Stimulated activated CD4-positive, alpha-beta T cell treated with anti-CD3 and anti-CD28 coated beads, TNF-alpha, amount 100 ng/mL, for 4 hours (primary cell): Measurements from ENCODE around the gene TCAP.

Experiments
- DNase-seq, 3 experiments: peaks; one replicate each; pipeline ENCODE4 v3.0.0-alpha.2; 2020; ENCODE audit warnings: low read depth in 3 of 3

The TCAP gene

DNA sequence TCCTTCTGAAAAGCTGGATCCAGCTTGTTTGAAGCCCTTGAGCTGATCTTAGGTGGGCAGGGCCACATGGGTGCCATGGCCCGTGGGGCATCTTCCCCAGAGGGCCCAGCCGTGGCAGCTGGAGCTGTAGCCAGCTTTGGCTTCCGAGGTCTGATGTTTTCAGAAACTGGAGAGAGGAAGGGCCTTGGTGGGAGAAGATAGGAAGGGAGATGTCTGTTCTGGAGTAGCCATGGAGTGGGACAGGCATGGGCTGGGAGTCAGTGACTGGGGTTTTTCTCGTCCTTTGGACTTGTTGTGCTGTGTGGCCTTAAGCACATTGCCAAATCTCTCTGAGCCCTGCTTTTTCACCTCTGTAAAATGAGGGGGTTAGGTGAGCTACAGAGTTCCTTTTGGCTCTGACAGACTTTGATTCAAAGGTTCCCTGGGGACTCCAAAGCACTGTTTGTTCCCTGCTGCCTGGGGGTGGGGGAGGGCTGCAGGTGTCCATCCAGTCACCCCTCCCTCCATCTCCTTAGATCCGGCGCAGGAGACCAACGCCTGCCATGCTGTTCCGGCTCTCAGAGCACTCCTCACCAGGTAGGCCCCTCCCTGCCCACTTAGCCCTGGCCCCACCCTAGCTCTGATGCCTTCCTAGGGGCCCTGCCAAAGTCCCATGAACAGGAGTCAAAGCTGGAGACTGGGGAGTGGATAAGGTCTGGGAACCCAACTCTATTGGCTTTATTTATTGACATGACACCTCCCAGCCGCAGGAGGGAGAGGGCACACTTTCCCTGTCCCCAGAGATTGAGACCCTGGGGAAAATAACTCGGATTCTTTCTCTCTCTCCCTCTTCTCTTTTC is 36.3 kb upstream of the TCAP start:
- DNase-seq: no peak

DNA sequence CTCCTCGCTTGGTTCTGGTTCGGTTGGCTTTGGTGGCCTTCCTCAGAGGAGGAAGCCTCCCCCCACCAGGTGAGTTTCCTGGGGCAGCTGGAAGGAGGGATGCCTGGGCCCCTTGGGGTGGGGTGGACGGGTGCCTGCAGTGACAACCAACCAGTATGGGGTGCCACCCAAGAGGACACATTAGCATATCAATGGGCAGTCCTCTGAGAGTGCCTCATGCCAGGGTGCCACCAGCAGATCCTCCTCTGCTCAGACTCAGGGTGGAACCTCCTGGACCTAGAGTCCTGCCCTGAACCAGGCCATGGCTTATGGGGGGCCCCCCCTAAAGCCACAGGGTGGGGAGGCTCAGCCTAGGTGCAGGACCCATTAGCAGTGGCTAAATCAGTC is 35.7 kb upstream of the TCAP start:
- no peak for DNase-seq

DNA sequence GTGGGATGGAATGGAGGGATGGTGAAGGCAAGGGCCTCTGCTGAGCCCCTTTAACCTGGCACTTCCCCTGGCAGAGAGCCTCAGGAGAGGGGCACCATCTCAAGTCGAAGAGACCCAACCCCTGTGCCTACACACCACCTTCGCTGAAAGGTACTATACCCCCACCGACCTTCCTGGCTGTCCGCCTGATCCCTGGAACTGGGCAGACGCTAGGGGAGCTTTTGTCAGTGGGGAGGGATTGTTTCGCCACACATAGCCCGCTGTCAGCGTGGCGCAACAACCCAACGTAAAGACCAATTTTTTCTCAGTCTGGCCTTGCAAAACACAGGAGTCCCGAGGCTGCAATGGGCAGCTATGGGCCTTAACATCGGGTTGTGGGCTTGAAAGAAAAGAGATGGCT is 35.3 kb upstream of the TCAP start:
- DNase-seq: no peak

DNA sequence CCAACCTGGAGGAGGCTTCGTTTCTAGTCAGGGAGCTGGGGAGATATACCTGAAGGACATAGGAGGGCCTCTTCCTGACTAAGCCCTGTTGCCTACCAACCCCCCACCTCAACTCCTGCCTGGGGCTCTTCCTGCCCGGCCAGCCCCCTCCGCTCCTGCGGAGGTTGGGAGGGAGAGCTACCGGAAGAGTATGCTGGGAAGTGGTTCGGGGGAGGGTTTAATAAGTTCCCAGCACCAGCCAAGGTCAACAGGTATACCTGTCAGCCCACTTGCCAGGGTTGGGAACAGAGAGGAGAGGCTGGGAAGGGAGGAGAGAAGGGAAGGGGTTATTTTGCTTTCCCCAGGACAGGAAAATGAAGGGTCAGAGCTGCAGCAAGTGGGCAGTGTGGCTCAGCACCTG is 33.7 kb upstream of the TCAP start:
- DNase-seq: no peak

DNA sequence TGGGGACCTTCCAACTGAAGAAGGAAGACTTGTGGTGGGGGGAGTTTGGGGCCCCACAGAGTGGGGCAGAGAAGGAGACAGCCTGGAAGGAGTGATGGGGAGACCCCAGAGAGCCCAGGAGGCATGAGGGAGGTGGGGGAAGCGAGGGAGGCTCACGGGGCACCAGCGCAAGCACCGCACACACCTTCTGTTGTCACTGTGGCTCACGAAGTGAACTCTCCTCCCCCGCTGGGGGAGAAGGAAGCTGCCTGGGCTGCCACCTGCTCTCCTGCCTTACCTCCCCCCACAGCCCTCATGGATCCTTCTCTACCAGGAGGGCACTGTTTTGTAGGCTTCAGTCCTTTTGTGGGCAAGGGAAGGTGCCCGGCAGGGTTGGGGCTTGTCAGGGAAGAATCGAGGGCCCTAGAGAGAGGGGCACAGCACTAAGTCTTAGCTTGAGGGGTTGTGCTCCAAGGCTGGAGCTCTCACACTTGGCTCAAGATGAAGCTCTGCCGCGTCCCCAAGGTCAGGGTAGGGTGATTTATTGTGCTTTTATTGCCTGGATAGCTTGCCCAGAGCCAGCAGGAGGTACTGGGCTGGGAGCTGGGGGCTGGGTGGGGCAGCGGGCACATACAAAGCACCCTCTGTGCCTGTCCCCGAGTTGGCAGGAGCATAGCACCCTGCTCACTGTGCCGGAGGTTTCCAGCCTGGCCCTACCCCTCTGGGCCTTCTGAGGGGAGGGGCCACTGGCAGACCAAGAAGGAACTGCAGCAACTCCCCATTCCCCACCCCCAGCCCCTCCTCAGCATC is 32.8 kb upstream of the TCAP start:
- no peak for DNase-seq

DNA sequence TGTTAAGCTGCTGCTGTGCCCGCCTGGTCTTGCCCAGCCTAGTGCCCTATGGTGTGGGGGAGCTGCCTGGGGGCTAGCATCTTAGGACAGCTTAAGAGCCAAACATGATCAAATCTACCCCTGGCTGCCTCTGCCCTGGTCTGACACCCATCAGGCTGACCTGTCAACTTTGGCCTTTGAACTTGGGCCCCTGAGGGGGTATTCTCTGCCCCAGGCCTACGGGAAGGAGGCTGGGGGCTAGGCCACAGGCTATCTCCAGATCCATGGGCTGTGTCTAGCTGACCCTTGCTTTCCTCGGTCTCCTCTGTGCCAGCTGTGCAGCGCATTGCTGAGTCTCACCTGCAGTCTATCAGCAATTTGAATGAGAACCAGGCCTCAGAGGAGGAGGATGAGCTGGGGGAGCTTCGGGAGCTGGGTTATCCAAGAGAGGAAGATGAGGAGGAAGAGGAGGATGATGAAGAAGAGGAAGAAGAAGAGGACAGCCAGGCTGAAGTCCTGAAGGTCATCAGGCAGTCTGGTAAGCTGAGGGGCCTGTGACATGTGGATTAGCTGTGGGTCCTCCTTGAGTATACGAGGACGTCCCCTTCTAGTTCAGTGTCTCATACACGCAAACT is 31.5 kb upstream of the TCAP start:
- no peak for DNase-seq

DNA sequence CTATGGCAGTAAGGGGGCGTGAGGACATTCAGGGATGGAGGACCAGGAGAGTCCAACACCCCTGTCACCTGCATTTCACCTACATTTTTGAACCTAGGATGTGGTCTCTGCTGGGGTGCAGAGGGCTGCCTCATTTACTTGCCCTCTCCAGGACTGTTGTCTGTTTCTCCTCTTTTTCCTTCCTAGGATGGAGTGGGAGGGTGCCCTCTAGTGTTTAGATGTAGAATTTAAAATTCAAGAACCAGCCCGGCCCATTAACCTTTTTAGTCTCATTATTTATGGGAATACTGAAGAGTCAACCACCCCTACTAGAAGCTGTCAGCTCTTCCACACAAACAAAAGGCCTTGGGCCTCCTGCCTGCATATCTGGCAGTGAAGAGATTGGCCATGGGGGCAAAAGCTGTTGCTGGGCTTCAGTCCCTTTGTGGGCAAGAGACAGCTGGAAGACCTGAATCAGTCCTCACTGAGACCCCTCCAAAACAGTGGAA is 30.7 kb upstream of the TCAP start:
- no peak for DNase-seq

DNA sequence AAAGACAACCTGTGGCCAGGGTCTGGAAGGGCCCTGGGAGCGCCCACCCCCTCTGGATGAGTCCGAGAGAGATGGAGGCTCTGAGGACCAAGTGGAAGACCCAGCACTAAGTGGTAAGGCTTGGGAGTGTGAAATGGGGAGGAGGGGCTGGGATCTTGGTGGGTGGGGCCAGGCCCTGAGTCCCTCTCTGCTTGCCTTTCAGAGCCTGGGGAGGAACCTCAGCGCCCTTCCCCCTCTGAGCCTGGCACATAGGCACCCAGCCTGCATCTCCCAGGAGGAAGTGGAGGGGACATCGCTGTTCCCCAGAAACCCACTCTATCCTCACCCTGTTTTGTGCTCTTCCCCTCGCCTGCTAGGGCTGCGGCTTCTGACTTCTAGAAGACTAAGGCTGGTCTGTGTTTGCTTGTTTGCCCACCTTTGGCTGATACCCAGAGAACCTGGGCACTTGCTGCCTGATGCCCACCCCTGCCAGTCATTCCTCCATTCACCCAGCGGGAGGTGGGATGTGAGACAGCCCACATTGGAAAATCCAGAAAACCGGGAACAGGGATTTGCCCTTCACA is 29.5 kb upstream of the TCAP start:
- DNase-seq: no peak

DNA sequence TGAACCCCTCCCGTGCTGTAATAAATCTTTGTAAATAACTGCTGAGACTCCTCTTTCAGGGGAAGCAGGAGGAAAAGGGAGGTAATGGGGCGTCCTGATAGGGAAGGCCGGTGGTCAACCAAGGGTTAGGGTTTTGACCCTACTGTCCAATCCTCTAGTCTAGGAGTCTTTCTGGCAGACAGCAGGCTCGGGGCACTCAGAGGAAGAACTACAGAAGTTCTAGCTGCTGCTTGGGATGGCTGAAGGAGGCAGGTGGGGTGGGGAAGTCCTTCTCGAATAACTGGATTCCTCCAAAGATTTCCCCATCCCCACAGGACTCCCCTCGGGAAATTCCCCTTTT is 28.6 kb upstream of the TCAP start:
- DNase-seq: peak in 1 of 3 experiments; percentile 16

DNA sequence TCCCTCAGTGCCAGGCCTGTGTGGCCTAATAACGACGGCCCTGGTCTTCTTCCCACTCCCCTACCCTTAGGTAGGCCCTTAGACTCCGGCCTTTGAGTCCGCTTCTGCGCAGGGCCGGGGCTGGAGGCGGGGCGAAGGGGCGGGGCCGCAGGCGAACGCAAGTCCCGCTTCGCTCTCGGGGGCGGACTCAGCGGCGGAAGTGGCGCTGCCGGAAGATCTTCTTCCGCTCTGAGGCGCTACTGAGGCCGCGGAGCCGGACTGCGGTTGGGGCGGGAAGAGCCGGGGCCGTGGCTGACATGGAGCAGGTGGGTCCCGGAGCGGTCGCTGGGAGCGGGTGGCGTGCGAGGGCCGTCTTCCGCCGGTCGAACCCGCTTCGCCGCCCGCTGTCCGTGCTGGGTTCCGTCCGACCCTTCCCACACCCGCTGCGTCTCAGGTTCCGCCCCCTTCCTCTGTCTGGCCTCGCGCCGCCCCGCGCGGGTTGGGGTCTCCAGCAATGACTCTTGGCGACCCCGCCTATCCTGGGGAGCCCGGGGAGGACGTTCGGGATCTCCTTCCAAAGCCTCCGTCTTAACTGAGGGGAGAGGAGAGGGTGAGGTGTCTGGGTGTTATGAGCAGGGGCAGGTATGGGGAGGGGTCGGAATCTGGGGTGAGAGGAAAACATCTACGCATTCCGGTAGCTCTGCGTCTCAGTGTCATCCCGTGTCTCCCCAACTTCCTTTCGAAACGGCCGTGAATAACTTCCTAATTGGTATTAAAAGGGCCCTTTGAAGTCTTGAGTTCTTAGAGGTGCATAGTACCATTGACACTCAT is 28.0 kb upstream of the TCAP start, which contains the start of gene STARD3:
STARD3 (plus strand) TSS at position 218 of the 810 bp plus-strand sequence. CDS start 16,388 bp downstream, outside the sequence.
- peak; percentile 81 to 88 (median 82) for DNase-seq

DNA sequence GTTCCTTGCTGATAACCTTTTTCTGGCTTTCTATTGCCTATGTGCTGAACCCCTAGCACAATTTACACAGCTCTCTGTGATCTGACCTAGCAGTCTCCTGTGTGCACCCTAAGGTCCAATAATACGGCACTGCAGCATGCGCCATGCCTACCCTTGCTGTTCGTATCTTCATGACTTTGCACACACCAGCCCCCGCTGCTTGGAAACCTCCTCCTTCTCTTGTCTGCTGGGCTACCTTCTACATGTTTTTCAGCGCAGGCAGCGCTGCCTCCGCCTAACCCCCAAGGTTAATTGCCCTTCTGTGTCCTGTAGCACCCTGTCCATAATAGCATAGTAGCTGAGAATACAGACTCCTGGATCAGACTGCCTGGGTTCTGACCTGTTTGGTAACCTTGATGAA is 26.8 kb upstream of the TCAP start:
- DNase-seq: no peak

DNA sequence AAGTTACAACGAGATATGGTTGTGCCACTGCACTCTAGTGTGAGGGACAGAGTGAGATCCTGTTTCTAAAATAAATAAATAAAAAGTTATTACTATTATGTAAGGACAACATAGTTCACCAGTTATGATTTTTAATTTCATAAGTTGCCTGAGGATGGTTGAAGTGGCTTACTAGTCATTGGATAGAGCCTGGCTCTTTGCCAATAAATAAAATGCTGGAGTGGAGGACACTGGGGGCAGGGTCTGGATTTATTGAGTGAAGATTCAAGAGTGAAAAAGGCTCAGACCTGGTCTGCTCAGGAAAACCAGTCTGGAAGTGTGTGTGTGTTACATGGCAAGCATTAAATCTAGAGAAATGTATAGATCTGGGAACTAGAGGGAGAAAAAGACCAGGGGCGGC is 26.1 kb upstream of the TCAP start:
- DNase-seq: no peak

DNA sequence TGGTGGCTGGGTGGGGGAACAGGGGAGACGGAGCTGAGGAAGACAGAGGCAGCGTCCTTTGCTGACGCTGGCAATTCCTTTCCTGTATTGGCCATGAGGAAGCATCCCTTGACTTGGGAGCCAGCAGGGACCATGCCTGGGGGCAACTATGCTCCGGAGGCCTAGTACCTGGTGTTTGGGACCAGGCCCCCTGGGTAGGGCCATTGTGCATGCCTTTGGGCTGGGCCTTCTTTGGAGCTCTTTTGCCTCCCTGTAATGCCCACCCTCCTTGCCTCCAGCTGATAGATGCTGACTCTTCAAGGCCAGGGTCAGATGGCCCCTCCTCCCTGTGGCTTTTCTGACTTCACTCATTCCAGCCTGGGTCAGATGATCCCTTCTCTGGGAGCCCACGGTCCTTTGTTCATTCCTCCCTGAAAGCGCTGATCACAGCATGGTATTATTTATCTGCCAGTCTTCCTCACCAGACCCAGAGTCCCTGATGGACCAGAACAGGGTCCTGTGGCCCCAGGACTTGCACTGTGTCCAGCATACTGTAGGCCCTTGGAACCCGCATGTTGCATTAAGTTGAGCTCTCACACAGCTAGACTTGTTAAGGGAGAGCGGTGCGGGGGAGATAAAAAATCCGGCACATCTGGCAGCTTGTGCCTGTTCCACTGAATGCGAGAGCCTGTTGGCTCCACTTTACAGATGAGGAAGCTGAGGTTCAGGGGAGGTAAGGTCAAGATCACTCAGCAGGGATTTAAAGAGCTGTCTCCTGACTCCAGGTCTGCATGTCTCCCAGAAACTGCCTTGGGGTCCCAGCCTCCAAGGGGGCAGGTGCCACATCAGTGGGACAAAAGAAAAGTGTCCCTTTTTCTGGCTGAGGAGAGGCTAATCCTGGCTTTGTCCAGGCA is 25.3 kb upstream of the TCAP start:
- DNase-seq: no peak

DNA sequence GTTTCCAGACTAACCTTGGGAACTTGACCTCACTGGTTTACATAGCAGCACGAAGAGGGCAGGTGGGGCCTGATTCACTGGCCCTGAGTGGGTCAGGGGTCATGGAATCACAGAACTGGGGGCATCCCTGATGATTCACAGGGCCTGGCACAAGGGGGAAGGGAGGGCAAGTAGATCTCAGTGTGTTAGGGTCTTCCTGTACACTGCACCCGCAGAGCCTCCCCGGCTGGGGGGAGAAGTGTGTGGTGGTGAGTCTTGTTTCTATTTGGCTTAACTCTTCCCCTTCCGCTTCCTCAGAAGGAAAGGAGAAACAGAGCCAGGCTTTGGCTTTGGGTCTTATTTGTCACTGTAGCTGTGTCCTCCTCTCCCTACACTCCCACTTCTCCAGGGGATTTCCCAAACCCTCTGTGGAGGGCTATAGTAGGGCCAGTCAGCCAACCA is 24.5 kb upstream of the TCAP start:
- no peak for DNase-seq

DNA sequence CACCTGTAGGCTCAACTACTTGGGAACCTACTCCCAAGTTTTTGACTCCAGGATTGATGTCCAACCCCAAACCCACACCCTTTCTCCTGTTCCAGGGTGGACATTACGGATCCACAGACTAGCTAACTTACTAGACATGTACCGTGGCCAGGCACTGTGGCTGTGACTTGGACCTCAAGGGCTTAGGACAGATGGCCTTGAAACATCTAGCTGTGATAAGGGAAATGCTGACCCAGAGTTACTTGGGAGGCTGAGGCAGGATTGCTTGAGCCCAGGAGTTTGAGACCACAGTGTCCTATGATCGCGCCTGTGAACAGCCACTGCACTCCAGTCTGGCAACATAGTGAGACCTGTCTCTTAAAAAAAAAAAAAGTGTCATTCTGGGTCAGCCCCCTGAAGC is 24.1 kb upstream of the TCAP start:
- no peak for DNase-seq

DNA sequence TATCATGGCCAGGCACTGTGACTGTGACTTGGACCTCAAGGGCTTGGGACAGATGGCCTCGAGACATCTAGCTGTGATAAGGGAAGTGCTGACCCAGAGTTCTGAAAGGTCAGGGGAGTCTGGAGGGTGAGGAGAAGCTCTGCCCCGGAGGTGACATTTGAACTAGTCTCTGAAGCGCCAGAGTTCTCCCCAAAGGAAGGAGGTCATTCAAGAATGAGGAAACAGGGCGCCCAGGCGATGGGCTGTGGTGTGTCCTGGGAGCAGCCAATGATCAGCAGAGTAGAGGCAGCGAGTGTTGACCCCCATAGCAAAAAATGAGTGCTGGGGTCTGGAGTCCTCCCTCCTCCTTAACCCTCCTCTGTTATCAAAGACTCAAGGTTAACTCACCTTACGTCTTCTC is 23.3 kb upstream of the TCAP start:
- DNase-seq: no peak

DNA sequence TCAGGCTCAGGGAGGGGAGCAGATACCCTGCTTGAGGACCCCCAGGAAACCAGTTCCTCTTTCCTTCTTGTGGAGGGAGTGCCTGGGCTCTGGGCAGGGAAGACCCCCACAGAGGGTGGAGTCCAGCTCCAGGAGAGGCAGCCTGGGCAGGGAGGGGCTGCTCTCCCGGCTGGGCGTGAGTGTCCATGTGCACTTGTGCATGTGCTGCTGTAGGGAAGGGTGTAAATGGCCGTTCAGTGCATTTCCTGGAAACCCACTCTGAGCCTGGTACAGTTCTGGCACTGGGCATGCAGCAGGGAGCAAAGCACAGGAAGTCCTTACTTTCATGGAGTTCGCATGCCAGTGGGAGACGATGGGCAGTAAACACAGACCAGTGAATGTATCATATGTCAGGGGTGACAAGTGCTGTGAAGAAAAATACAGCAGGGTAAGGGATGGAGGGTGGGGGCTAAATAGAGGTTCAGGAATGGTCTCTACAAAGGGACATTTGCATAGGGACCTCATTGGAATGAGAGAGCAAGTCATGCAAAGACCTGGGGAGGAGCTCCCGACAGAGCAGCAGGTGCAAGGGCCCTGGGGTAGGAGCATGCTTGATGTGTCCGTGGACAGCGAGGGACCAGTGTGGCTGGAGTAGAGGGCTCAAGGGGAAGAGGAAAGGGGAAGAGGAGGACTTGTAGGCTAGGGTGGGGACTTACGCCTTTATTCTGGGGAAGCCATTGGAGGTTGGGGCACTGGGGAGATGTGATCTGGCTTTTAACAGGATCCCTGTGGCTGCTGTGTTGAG is 22.7 kb upstream of the TCAP start:
- DNase-seq: no peak

DNA sequence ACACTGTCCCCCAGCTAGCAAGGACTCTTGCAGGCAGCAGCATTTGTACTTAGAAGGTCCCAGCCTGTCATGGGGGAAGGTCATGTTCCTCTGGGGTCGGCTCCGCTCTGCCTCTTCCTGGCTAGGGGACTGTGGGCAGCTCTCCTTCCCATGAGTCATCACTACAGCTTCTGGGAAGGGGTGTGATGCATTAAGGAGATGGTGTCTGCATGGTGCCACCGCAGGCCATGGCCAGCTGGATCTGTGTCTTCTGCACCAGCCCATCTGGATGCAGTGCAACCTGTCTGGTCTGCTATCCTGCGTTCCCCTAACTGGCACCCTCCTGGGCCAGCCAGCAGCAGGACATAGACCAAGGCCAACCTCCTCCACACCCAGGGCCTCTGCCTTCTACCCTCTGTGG is 21.9 kb upstream of the TCAP start:
- no peak for DNase-seq

DNA sequence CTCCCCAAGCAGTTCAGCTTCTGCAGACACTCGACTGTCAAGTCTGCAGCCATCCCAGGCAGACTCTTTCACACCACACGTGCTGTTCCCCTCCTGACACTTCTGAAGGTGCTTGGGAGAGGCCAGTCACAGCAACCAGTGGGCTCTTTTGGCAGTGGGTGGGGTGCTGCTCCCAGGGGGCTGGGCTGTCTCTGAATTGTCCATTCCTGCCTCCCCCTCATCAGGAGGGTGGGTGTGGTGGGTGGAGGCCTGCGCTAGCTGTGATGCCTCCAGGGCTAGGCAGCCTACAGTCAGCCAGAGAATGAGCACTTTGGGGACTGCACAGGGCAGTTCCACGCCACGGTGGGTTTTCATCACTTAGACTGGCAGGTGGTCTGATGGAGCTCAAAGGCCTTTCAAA is 17.9 kb upstream of the TCAP start:
- DNase-seq: no peak
